Adrenal gland (tissue), 12 donors: ENCODE data around the gene RNF215. TPM values are rescaled to one million over a fixed set of nuclear protein-coding genes. Genes with fewer than 3 reads are reported as not detected.

Source experiments
- DNase-seq, 7 donors: peaks; one replicate each; pipeline ENCODE4 v3.0.0-alpha.2; 2019 to 2020
- H3K27ac ChIP-seq, 5 donors: fragments of 200-600 bp; sonication (generic) in 4 of 5; 1 replicate in 3 of 5; 2 replicates in 2 of 5; pipeline versions ENCODE4 v1.5.1 to v1.8.0; 2016 to 2020; ENCODE audit warnings: mild to moderate bottlenecking in 1 of 5
- H3K27me3 ChIP-seq: fragments of 200-600 bp; 2 replicates; pipeline ENCODE4 v1.8.0; 2021
- H3K36me3 ChIP-seq, 2 donors: fragments of 200-600 bp; replicated peaks in 1 of 2; 1 replicate in 1 of 2; 2 replicates in 1 of 2; pipeline versions ENCODE4 v1.5.1 to v1.8.0; 2018 to 2022
- H3K4me1 ChIP-seq, 2 donors: fragments of 200-600 bp; replicated peaks in 1 of 2; 1 replicate in 1 of 2; 2 replicates in 1 of 2; pipeline versions ENCODE4 v1.5.1 to v1.8.0; 2018 to 2021
- H3K4me3 ChIP-seq, 4 donors: fragments of 200-600 bp; sonication (generic) in 3 of 4; one replicate each; pipeline ENCODE4 v1.5.1; 2016 to 2018
- H3K9me3 ChIP-seq, 3 donors: fragments of 200-600 bp; sonication (generic) in 1 of 3; replicated peaks in 1 of 3; 1 replicate in 2 of 3; 2 replicates in 1 of 3; pipeline versions ENCODE4 v1.5.1 to v1.8.0; 2016 to 2021
- CTCF ChIP-seq, 6 experiments: fragments of 450-650 bp in 4 of 6; fragments of 200-600 bp in 2 of 6; sonication (generic) in 1 of 6; IDR thresholded peaks; 1 replicate in 5 of 6; 2 replicates in 1 of 6; pipeline versions ENCODE4 v1.5.1 to v1.8.0; 2016 to 2021; ENCODE audit warnings: antibody characterized with exemption in 6 of 6, mild to moderate bottlenecking in 2 of 6, moderate library complexity in 1 of 6
- POLR2A ChIP-seq, 2 donors: fragments of 450-650 bp; IDR thresholded peaks; one replicate each; pipeline ENCODE4 v1.6.1; 2017; ENCODE audit warnings: antibody characterized with exemption in 2 of 2, mild to moderate bottlenecking in 2 of 2, moderate library complexity in 1 of 2
- WGBS, 4 donors: extraction: QIAGEN DNeasy Blood & Tissue Kit in 2 of 4; methylation state at CpG; one replicate each; pipeline versions ENCODE4 v1.1.5 to v1.1.7; 2013 to 2017; 5-methylcytosine and 5-hydroxymethylcytosine counted together
- intact Hi-C, 2 donors: fragments of 100-400 bp; cut with DNase I; formaldehyde crosslinking; loops; one replicate each; pipeline versions ENCODE4 v1.14.1 to v1.15.0; 2022 to 2023
- polyA plus RNA-seq, 3 donors: library from polyadenylated mRNA; stranded (reverse); fragments of 200-250 nt in 2 of 3; fragments of 350-450 nt in 1 of 3; fragmentation: Illumina TruSeq in 1 of 3; extraction: RNeasy Lipid Tissue Mini Kit (QIAGEN cat#74804) in 1 of 3; gene quantifications; one replicate each; pipeline ENCODE4 v1.2.3, GENCODE V29; 2013 to 2014
- total RNA-seq, 9 donors: library from RNA; depleted of rRNA in 4 of 9; stranded (reverse); fragments of >200 nt in 4 of 9; fragments of 120-200 nt in 1 of 9; fragmentation: NEBNext Ultra II Directional in 1 of 9; extraction: Animal tissue kit (Norgen Biotek cat#: 25700) in 1 of 9; gene quantifications; one replicate each; pipeline versions ENCODE4 v1.1.0 to v1.2.4, GENCODE V29; 2013 to 2023
- donor health status: healthy with polysubstance abuse.
- donor health status: Bipolar disorder and iron deficiency.
- donor health status: DM: yes; HTN: yes; CAD: no.
- donor health status: DM: no; HTN: no; CAD: no.
- donor health status: DM: no; HTN: no; CAD: no.
- donor health status: DM: yes; HTN: yes; CAD: no.

The RNF215 gene
- total and polyA plus RNA-seq, 12 donors: 2.0 to 20.1 (median 12.1) TPM

DNA sequence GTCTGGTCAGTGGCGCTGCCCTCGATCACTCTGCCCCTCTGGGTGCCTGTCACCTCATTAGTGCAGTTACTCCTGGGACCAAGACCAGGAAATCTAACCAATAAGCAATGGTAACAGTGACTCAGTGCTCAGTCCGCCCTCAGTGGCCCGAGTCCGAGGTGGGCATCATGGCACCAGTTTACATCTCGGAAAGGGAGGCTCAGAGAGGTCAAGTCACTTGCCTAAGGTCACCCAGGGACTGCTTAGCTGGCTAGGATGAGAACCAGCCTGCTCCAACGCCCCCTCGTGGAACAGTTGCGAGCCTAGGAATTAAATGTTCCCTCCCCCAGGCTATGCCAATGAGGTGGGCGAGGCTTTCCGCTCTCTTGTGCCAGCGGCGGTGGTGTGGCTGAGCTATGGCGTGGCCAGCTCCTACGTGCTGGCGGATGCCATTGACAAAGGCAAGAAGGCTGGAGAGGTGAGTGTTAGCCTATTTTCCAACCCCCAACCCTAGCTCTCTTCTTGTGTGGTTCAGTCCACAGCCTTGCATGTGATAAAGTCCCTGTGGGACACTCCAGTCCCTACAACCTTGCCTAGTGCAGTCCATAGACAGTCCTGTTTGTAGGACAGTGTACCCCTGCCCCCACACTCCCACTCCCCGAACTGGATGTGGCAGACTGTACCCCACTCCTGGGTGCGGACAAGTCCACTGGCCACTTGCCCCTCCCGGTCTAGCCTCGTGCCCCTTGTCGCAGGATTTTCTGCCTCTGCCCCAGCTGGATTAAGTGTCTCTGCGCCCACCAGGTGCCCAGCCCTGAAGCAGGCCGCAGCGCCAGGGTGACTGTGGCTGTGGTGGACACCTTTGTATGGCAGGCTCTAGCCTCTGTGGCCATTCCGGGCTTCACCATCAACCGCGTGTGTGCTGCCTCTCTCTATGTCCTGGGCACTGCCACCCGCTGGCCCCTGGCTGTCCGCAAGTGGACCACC lies 39.5 kb upstream of the RNF215 start:
- Histone ChIP-seq H3K4me3 (peak overlapping the region in 2 of 4 donors; percentile 52 to 54), H3K27me3 (no peaks in the 10 kb centered on the region), H3K4me1 (peaks cover 19 to 35% of the 10 kb centered on the region in 2 donors), H3K9me3 (no peaks in the 10 kb centered on the region), H3K36me3 (no peaks in the 10 kb centered on the region), H3K27ac (peak overlapping the region in 4 of 5 donors; percentile 48 to 97 (median 77))
- WGBS, 4 donors: 48 to 58% (median 49%) methylated on average over 10 to 29 of the region's 29 CpGs
- intact Hi-C loops: no loop called here
- TF ChIP-seq CTCF (IDR thresholded peaks at IDR 0.05) (peak; percentile 52 to 77 (median 65)), POLR2A (IDR thresholded peaks at IDR 0.05) (no peak)
- DNase-seq: peak; percentile 77 to 94 (median 91)

- no peaks in the 10 kb centered on the region for H3K9me3 ChIP-seq
- intact Hi-C loops: no loop called here
- no peaks in the 10 kb centered on the region for H3K36me3 ChIP-seq
- peak within 1 kb of the TSS; percentile 48 to 99 (median 75) for H3K27ac ChIP-seq
- WGBS, 4 donors: 1 to 6% (median 3%) methylated on average over 17 to 61 of the region's 61 CpGs
- no peaks in the 10 kb centered on the region for H3K27me3 ChIP-seq
- H3K4me1 ChIP-seq: peaks cover 19 to 41% of the 10 kb centered on the region in 2 donors
- no peak for TF ChIP-seq CTCF (IDR thresholded peaks at IDR 0.05)
- TF ChIP-seq POLR2A (IDR thresholded peaks at IDR 0.05): peak in 1 of 2 donors; percentile 28
- peak; percentile 59 to 78 (median 70) for DNase-seq
- H3K4me3 ChIP-seq: peak within 1 kb of the TSS; percentile 45 to 89 (median 51)
Observed at GRCh38 chr22:30425616-30426387, 38.6 kb upstream of the RNF215 start, which contains the start of gene MTFP1. Gene MTFP1, plus strand, starts transcription at chr22:30425768. Its CDS starts 112 bp downstream, at chr22:30425880.

- Histone ChIP-seq H3K4me1 (peaks cover 19 to 41% of the 10 kb centered on the region in 2 donors), H3K27ac (peak overlapping the region in 4 of 5 donors; percentile 67 to 97 (median 77)), H3K9me3 (no peaks in the 10 kb centered on the region), H3K27me3 (no peaks in the 10 kb centered on the region), H3K36me3 (peaks cover 0 to 2% of the 10 kb centered on the region in 2 donors), H3K4me3 (peak overlapping the region in 2 of 4 donors; percentile 52 to 54)
- TF ChIP-seq POLR2A (IDR thresholded peaks at IDR 0.05): no peak
- TF ChIP-seq CTCF (IDR thresholded peaks at IDR 0.05): no peak
- intact Hi-C loops: no loop called here
- DNase-seq: peak in 1 of 7 donors; percentile 33
- WGBS, 4 donors: 3 to 12% (median 8%) methylated on average over 8 to 9 of the region's 9 CpGs
Observed at GRCh38 chr22:30425327-30425615, 38.1 kb upstream of the RNF215 start.
